ENCODE measurements around the gene IFIT1.

GRCh38 chr10:89371987-89372386 lies 20.4 kb upstream of the IFIT1 start:
- no peak for TF ChIP-seq CTCF (IDR thresholded peaks at IDR 0.05; ENCODE audit: poor library complexity, severe bottlenecking)
- TF ChIP-seq POLR2AphosphoS5 (IDR thresholded peaks at IDR 0.05) = no peak
- TF ChIP-seq MXI1 (conservative IDR thresholded peaks at IDR 0.05; ENCODE audit: poor library complexity, severe bottlenecking) = no peak
- no peak for TF ChIP-seq REST (IDR thresholded peaks at IDR 0.05; ENCODE audit: borderline replicate concordance)
- no peak for TF ChIP-seq SMC3 (conservative IDR thresholded peaks at IDR 0.05; ENCODE audit: poor library complexity)
- no peak for TF ChIP-seq EZH2 (IDR thresholded peaks at IDR 0.05; ENCODE audit: borderline replicate concordance, insufficient read depth, low read length, poor library complexity, severe bottlenecking)
- no peak for TF ChIP-seq EP300 (conservative IDR thresholded peaks at IDR 0.05; ENCODE audit: poor library complexity, severe bottlenecking)
- no peak for TF ChIP-seq TAF1 (IDR thresholded peaks at IDR 0.05; ENCODE audit: low read depth)
- TF ChIP-seq RAD21 (conservative IDR thresholded peaks at IDR 0.05) = no peak

Measured in neural cell (in vitro differentiated cells).